MG63 (cell line): ENCODE measurements around the gene DPF3. TPM values are rescaled to one million over a fixed set of nuclear protein-coding genes. Genes with fewer than 3 reads are reported as not detected.

Experiments
- DNase-seq: peaks from one replicate; pipeline ENCODE4 v3.0.0-alpha.2; 2020
- H3K27me3 ChIP-seq: fragments of 250-450 bp; sonication (Bioruptor Pico); 2 replicates; pipeline ENCODE4 v1.5.1; 2020; ENCODE audit warnings: mild to moderate bottlenecking, moderate library complexity
- H3K36me3 ChIP-seq: fragments of 250-450 bp; sonication (Bioruptor Pico); 2 replicates; pipeline ENCODE4 v1.5.1; 2020; ENCODE audit warnings: mild to moderate bottlenecking, moderate library complexity
- H3K4me3 ChIP-seq: fragments of 250-450 bp; sonication (Bioruptor Pico); 2 replicates; pipeline ENCODE4 v1.5.1; 2020; ENCODE audit warnings: mild to moderate bottlenecking, moderate library complexity
- H3K9me3 ChIP-seq: fragments of 250-450 bp; sonication (Bioruptor Pico); 2 replicates; pipeline ENCODE4 v1.5.1; 2020; ENCODE audit warnings: mild to moderate bottlenecking, moderate library complexity
- total RNA-seq: library from RNA; depleted of rRNA; stranded (reverse); fragments of >200 nt; shearing (Covaris generic); gene quantifications from 2 replicates; pipeline ENCODE4 v1.2.3, GENCODE V29; 2014; ENCODE audit warnings: low replicate concordance; rRNA removed

The DPF3 gene
- total RNA-seq, 1 experiment from 2014 or later, result 2.3 TPM

DNA sequence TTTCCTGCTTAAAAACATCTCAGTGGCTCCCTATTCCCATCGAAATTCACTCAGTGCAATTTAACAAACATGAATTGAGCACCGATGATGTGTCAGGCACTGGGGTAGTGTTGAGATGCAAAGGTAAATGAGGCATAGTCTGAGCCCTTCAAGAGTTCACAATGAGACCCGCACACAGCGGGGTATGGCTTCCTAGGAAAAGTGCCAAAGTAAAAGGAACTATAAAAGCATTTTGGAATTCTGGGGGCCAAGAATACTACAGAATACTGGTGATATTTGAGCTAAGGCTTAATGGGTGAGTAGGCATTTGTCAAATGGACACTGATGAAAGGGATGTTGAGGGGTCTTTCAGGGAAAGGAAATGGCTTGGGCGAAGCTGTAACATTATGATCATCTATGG, 315.4 kb downstream of the DPF3 start:
- Histone ChIP-seq H3K36me3 (no peaks in the 10 kb centered on the region), H3K27me3 (no peaks in the 10 kb centered on the region), H3K4me3 (no peak overlapping the region), H3K9me3 (no peaks in the 10 kb centered on the region)
- DNase-seq, result no peak

GRCh38 chr14:72577521-72577920, 316.4 kb downstream of the DPF3 start:
- no peak for DNase-seq
- no peaks in the 10 kb centered on the region for H3K27me3 ChIP-seq
- no peak overlapping the region for H3K4me3 ChIP-seq
- H3K36me3 ChIP-seq, result no peaks in the 10 kb centered on the region
- no peaks in the 10 kb centered on the region for H3K9me3 ChIP-seq

- DNase-seq, result no peak
- Histone ChIP-seq H3K9me3 (no peaks in the 10 kb centered on the region), H3K36me3 (no peaks in the 10 kb centered on the region), H3K27me3 (no peaks in the 10 kb centered on the region), H3K4me3 (no peak overlapping the region)
Measured at GRCh38 chr14:72576258-72576657, 317.6 kb downstream of the DPF3 start.

GRCh38 chr14:72574715-72575114, 319.2 kb downstream of the DPF3 start:
- no peak overlapping the region for H3K4me3 ChIP-seq
- no peaks in the 10 kb centered on the region for H3K27me3 ChIP-seq
- no peaks in the 10 kb centered on the region for H3K9me3 ChIP-seq
- no peaks in the 10 kb centered on the region for H3K36me3 ChIP-seq
- no peak for DNase-seq

DNA sequence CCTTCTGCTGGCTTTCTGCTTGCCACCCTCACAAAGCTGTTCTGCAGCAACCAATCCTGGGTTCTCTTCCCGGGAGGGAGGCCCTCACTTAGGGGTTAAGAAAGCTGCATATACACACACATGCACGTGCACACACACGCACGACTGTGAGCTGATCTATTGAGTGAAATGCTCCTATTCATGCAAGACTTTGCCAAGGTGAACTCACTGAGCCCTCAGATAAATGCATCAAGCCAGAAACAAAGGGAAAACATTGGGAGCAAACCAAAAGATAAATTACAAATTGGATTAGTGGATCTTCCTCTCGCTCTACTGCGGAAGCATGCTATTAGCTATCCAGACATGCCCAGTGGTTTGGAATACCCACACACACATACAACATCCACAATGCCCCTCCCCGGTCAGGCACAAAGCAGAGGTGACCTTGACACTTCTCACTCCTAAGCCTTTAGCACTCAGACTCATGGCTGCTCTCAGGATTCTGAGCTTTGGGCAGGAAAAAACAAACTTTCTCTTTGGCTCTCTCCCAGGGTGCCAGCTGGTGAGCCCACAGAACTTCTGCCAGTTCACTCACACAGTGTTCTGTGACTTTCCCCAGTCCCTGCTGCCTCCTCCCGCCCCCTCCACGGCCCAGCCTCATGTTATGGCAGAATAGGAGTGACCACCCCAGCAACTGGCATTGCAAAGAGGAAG, 320.0 kb downstream of the DPF3 start:
- no peaks in the 10 kb centered on the region for H3K36me3 ChIP-seq
- peak; percentile 5 for DNase-seq
- no peak overlapping the region for H3K4me3 ChIP-seq
- H3K27me3 ChIP-seq, result no peaks in the 10 kb centered on the region
- no peaks in the 10 kb centered on the region for H3K9me3 ChIP-seq

Other genes starting within 250 kb of the DPF3 start
- gene DCAF4, start 32.4 kb upstream of the DPF3 start, total RNA-seq, result 36.2 and 71.1 TPM in 2 replicates
- gene ZFYVE1, start 133.0 kb upstream of the DPF3 start, total RNA-seq, result 3.6 and 5.0 TPM in 2 replicates
- gene RBM25, start 164.4 kb upstream of the DPF3 start, total RNA-seq, result 3.6 and 4.7 TPM in 2 replicates
- gene PSEN1, start 242.4 kb upstream of the DPF3 start, total RNA-seq, result 13.7 TPM in 2 replicates